Suppressor macrophage treated with lipopolysaccharide for 1 hour (primary cell): ENCODE data around the gene NUP50.

Source experiments
- DNase-seq, 3 donors: peaks; one replicate each; pipeline ENCODE4 v3.0.0-alpha.2; 2020 to 2022

NUP50 gene

DNA sequence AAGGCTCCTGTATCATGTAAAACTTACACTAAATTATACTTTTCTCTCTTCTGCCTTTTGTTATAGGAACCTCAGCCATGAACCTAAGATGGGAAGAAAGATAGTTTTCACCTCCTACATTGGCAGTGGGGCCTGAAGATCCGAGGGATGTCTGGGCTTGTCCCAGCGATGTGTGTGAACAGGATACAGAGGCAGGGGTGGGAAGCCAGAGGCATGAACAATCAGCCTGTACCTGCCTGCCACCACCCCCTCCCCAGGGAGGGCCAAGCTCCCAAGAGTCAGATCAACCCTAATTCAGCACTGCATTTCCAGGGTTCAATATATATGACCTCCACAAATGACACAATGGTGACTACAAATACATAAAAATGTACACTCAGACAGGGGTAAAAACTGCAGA is 67.6 kb downstream of the NUP50 start:
- DNase-seq, result no peak

DNA sequence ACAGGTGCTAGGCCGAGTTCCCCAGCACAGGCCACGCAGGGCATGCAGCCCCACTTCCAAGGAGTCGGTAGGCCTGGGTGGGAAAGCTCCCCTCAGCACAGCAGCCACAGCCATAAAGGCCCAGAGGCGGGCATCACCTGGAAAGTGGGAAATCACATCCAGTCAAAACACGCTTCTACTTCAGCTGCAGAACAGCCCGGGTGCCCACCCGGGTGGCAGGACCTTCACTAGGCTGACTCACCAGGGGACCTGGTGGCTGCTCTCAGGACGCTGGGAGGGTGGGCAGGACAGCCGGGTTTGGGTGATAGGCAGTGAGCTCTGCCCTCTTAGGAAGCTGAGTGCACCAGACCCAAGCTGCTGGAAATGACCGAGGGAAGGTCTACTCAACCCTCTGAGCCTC is 69.7 kb downstream of the NUP50 start:
- peak in 1 of 3 donors; percentile 16 for DNase-seq

GRCh38 chr22:45233827-45234226 is 70.1 kb downstream of the NUP50 start:
- DNase-seq, result no peak

DNA sequence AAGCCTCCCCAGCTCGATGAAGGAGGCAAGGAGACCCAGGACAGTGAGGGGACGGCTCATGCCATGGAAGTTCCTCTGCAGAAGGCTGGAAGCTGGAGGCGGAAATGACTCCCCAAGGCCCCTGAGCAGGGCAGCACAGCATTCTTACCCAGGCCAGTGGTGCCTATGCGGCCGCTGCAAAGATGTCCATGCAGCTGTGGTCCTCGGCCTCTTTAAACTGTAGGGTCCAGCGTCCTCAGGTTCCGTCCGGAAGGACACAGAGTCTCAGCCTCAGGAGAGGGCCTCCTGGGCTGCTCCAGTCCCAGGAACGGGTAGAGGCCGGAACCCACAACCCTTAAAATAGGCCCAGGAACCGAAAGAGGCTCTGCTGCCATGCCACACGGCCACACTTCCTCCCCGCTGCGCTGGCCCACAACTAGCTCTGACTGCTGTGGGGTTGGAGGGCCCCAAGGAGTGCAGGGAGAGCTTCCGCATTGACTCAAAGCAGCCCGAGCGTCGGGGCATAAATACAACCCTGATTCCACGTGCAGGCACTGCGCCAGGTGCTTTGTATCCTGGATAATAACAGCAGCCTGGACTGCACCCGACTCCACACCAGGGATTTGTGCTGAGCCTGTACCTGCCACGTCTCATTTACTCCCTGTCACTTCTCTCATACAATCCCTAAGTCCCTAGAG is 71.5 kb downstream of the NUP50 start:
- DNase-seq, result peak; percentile 76 to 83 (median 80)

DNA sequence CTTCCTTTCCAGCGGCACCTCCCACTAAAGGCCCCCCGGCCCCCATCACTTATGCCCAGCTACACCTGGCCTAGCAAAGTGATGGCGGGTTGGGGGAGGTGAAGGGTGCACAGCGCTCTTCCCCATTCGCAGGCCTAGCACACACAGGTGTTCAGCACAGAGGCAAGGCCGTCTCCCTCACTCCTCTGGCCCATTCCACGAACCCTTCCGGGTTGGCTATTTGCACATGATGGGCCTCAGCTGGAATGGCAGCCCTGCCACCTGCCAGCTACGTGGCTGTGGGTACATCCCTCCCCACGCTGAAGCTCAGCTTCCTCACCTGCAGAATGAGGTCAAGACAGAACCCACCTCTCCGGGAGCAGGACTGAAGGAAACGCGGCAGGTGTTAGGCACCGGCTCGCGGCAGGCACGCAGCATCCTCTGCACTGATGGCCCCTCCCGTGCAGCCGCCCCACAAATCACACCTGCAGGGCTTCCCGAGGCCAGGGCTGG is 72.2 kb downstream of the NUP50 start:
- no peak for DNase-seq

- no peak for DNase-seq
Observed at GRCh38 chr22:45237065-45237990, 73.6 kb downstream of the NUP50 start.
